Measurements from ENCODE around the gene NRXN3.

Gene NRXN3

DNA sequence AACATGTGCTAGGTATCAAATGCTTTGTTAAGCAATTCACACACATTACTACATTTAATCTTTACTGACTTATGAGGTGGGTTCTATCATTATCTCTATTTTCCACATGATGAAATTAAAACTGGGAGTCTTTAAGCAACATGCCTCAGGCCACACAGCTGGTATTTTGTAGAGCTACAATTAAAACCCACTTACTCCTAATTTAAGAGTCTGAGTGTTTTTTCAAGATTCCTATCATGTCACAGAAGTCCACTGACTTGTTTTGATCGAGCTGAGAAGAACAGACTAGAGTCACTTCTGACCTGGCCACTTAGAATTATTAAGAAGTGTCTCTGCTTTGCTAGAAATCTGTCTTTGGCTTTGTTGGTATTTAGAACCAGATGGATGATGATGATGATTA is 670.7 kb downstream of the NRXN3 start:
- Mint-ChIP-seq H3K4me1 (ENCODE audit: low read depth in 2 of 2) (no peaks in the 10 kb centered on the region), H3K27ac (no peak overlapping the region), H3K9me3 (no peaks in the 10 kb centered on the region), H3K4me3 (no peak overlapping the region), H3K36me3 (ENCODE audit: insufficient read depth) (no peaks in the 10 kb centered on the region), H3K27me3 (no peaks in the 10 kb centered on the region)
- DNase-seq, result no peak
- no peak for ATAC-seq (replicated peaks)

DNA sequence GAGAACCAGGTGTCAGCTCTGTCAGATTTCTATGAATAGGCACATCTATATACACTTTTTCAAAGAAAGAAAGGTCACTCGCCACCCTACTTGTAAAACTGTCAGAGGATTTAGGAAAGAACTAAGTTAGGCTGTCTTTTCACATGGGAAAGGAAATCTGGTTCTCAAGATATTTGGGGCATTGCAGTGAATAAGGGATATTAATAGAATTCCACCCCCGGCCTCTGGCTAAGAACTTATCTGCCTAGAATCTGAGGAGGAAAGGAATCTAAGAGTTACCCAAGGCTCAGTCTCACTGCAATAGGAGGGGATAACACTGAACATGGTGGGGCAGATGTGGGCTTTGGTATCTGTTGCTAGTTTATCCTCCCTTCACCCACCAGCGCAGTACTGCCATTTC is 677.6 kb downstream of the NRXN3 start:
- DNase-seq (no peak), ATAC-seq (replicated peaks) (no peak)
- H3K9me3 Mint-ChIP-seq, result no peaks in the 10 kb centered on the region
- H3K4me1 Mint-ChIP-seq (ENCODE audit: low read depth in 2 of 2), result no peaks in the 10 kb centered on the region
- H3K4me3 Mint-ChIP-seq, result no peak overlapping the region
- no peaks in the 10 kb centered on the region for H3K27me3 Mint-ChIP-seq
- H3K27ac Mint-ChIP-seq, result no peak overlapping the region
- no peaks in the 10 kb centered on the region for H3K36me3 Mint-ChIP-seq (ENCODE audit: insufficient read depth)

DNA sequence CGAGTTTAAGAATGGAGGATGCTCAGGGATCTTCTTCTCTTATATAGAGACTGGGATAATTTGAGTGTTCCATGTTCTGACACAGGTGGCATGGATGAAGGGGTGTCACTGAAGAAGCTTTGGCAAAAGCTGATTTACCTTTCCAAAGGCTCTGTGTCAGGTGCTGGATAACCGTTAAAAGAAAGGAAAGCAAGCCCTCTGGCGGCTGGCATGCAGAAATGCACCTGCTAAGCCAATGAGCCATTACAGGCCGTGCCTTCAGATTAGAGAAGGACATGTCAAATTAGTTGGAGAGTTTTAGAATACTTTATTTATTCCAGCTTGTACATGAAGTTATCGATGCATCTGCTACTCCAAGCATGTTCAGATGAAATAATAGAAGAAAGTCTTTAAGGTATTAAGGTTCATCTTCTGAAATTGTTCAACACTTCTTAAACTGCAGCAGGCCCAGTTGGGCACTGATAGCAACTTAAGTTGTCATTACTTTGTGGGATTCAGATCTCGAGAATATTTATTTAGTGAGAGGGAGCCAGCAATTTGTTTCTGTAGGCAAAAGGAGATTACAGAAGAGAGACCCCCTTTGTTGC is 678.2 kb downstream of the NRXN3 start:
- H3K4me1 Mint-ChIP-seq (ENCODE audit: low read depth in 2 of 2), result no peaks in the 10 kb centered on the region
- DNase-seq, result no peak
- no peaks in the 10 kb centered on the region for H3K9me3 Mint-ChIP-seq
- no peaks in the 10 kb centered on the region for H3K36me3 Mint-ChIP-seq (ENCODE audit: insufficient read depth)
- no peaks in the 10 kb centered on the region for H3K27me3 Mint-ChIP-seq
- no peak overlapping the region for H3K4me3 Mint-ChIP-seq
- no peak for ATAC-seq (replicated peaks)
- no peak overlapping the region for H3K27ac Mint-ChIP-seq

DNA sequence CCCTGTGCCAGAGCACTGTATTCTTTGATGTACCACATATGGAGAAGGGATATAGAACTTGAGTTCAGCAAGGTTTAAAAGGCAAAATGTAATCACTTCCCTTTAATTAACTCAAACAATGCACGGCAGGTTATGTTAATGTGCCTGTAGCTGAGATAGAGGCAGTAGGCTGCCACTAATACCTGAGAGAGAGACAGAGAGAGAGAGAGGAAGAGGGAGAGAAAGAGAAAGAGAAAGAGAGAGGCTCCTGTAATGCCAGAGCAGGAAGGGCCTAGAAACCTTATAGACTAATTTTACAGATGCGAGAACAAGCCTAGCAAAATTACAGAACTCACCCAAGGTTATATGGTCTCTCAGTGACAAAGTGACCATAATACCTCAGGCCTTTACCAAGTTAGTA is 679.8 kb downstream of the NRXN3 start:
- H3K4me3 Mint-ChIP-seq, result no peak overlapping the region
- no peaks in the 10 kb centered on the region for H3K36me3 Mint-ChIP-seq (ENCODE audit: insufficient read depth)
- H3K27ac Mint-ChIP-seq, result no peak overlapping the region
- no peaks in the 10 kb centered on the region for H3K27me3 Mint-ChIP-seq
- ATAC-seq (replicated peaks), result no peak
- no peaks in the 10 kb centered on the region for H3K4me1 Mint-ChIP-seq (ENCODE audit: low read depth in 2 of 2)
- H3K9me3 Mint-ChIP-seq, result no peaks in the 10 kb centered on the region
- no peak for DNase-seq

DNA sequence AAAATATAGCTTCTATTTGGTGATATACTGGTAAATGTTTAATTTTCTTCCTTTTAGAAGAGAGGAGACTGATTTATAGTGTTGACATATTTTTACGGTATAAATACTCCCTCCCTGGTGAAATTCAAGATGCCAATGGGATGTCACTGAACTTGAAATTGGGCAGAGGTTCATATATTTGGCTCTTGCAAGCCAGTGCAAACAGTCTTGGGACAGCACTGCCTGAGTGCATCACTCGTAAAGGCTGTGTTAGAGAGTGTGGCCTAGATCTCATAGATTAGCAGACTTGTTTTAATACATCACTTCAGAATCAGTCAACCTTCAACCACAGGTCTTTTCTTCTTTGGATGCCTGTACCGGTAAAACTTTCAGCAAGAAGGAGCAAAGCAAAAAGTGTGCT is 681.0 kb downstream of the NRXN3 start:
- no peaks in the 10 kb centered on the region for H3K9me3 Mint-ChIP-seq
- H3K4me3 Mint-ChIP-seq, result no peak overlapping the region
- no peaks in the 10 kb centered on the region for H3K4me1 Mint-ChIP-seq (ENCODE audit: low read depth in 2 of 2)
- H3K36me3 Mint-ChIP-seq (ENCODE audit: insufficient read depth), result no peaks in the 10 kb centered on the region
- DNase-seq, result no peak
- no peak overlapping the region for H3K27ac Mint-ChIP-seq
- no peaks in the 10 kb centered on the region for H3K27me3 Mint-ChIP-seq
- ATAC-seq (replicated peaks), result no peak

DNA sequence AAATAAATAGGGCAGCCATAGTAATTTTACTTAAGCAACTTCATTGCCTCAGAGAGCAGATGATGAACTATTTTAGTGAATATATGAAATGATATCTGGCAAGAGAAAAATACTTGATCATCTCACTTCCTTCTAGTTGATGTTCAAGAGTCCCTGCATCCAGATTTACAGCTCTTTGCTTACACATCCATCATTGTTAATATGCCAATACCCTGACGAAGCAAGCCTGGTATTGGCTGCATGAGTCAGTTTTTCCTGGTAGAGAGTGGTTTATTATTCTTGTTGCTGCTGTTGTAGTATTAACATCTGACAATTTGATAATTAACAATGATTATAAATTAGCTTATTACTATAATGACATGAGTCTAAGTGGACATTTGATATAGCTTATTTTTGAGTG is 681.9 kb downstream of the NRXN3 start:
- Mint-ChIP-seq H3K27me3 (no peaks in the 10 kb centered on the region), H3K9me3 (peaks cover 0 to under 1% of the 10 kb centered on the region in 2 donors), H3K4me3 (no peak overlapping the region), H3K27ac (no peak overlapping the region), H3K4me1 (ENCODE audit: low read depth in 2 of 2) (no peaks in the 10 kb centered on the region), H3K36me3 (ENCODE audit: insufficient read depth) (no peaks in the 10 kb centered on the region)
- ATAC-seq (replicated peaks) (no peak), DNase-seq (no peak)

DNA sequence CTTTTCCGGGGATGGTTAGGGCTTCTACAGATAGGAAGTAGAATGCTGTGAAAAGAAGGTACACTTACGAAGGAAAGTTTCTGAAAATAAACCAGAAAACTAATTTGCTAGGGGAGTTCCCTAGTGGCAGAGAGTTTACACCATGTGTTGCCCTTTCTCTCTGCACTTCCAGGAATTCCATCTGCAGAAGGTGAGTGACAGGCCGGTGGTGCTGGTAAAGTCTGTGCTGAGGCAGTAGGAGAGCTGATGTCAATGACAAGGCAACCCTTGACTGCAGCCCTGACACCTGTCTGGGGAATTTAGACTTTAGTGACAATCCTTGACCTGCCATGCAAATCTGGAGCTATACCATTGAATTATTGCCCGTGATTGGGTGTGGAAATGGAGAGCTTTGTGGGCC is 687.8 kb downstream of the NRXN3 start:
- Mint-ChIP-seq H3K36me3 (ENCODE audit: insufficient read depth) (no peaks in the 10 kb centered on the region), H3K9me3 (peaks cover 7% of the 10 kb centered on the region in 2 donors), H3K4me3 (no peak overlapping the region), H3K4me1 (ENCODE audit: low read depth in 2 of 2) (no peaks in the 10 kb centered on the region), H3K27me3 (no peaks in the 10 kb centered on the region), H3K27ac (no peak overlapping the region)
- ATAC-seq (replicated peaks), result no peak
- DNase-seq, result no peak

DNA sequence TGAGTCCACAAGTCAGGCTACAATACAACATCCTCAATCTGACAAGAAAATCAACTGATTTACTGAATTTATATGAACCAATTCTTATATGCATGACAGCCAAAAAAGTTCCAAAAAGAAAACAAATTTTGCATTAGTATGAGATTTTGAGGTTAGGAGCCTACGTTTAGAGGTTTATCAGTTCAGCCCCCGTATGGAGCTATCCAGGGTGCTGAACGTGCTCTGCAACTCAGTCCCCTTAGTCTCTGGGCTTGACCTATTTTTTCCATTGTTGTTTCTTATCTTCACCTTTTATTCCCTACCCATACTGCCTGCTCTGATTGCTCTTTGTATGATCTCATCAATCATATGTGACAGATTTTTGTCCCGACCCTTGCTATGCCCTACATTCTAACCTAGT is 693.0 kb downstream of the NRXN3 start:
- Mint-ChIP-seq H3K4me3 (no peak overlapping the region), H3K36me3 (ENCODE audit: insufficient read depth) (no peaks in the 10 kb centered on the region), H3K27ac (no peak overlapping the region), H3K9me3 (peaks cover 0 to 7% of the 10 kb centered on the region in 2 donors), H3K27me3 (no peaks in the 10 kb centered on the region), H3K4me1 (ENCODE audit: low read depth in 2 of 2) (no peaks in the 10 kb centered on the region)
- no peak for DNase-seq
- no peak for ATAC-seq (replicated peaks)

DNA sequence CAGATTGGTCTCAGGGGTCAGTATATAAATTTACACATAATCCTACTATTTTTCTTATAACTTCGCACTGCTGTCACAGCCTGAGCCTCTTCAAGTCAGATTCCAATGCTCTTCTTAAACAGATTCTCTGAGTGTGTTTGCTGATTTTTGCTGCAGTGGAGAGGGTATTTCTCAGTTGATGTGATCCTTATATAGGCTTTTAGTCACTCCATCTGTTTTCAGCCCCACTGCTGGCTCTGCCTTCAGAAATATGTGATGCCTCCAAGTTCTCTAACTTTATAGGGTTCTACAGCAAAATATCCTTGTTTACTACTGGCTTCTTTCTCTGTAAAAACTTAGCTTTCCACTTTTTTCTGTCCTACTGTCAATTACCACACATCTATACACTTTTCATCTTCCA is 702.7 kb downstream of the NRXN3 start:
- Mint-ChIP-seq H3K9me3 (peaks cover 0 to 3% of the 10 kb centered on the region in 2 donors), H3K4me3 (no peak overlapping the region), H3K4me1 (ENCODE audit: low read depth in 2 of 2) (no peaks in the 10 kb centered on the region), H3K36me3 (ENCODE audit: insufficient read depth) (no peaks in the 10 kb centered on the region), H3K27ac (no peak overlapping the region), H3K27me3 (no peaks in the 10 kb centered on the region)
- no peak for DNase-seq
- no peak for ATAC-seq (replicated peaks)

DNA sequence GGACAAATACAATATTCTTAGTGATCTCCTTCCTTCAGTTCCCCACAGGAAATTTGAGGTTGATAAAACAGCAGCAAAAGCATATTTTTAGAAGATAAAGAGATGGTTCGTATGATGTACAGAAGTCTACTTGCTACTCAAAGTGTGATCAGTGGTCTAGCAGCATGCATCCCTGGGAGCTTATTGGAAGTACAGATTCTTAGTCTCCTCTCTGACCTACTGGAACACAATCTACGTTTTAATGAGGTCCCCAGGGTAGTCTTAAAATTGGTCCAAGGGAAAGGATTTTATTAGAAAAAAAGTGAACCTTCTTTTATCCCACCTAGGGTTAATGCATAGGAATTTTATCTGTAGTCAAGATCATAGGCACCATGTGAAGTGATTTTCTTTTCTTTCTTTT is 703.4 kb downstream of the NRXN3 start:
- ATAC-seq (replicated peaks), result no peak
- Mint-ChIP-seq H3K4me3 (no peak overlapping the region), H3K27ac (no peak overlapping the region), H3K9me3 (peaks cover 0 to 3% of the 10 kb centered on the region in 2 donors), H3K4me1 (ENCODE audit: low read depth in 2 of 2) (no peaks in the 10 kb centered on the region), H3K36me3 (ENCODE audit: insufficient read depth) (no peaks in the 10 kb centered on the region), H3K27me3 (no peaks in the 10 kb centered on the region)
- no peak for DNase-seq

DNA sequence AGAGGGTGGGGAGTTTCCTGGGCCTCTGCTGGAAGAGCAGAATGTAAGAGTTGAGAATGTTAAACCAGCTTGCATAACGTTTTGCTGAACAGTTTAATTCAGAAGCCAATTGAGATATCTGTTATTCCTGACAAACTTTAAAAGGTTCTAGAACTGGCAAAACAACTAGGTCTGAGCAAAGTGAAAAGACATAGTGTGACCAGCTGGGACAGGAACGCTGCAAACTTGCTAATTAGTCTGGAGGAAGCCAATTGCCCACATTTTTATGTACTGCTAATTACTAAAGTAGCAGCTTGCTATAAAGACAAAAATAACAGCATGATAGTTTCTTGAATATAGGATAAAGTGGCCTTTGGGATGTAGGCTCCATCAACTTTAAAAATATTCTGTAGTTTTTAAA is 704.9 kb downstream of the NRXN3 start:
- Mint-ChIP-seq H3K4me3 (no peak overlapping the region), H3K36me3 (ENCODE audit: insufficient read depth) (no peaks in the 10 kb centered on the region), H3K9me3 (no peaks in the 10 kb centered on the region), H3K27ac (no peak overlapping the region), H3K27me3 (no peaks in the 10 kb centered on the region), H3K4me1 (ENCODE audit: low read depth in 2 of 2) (no peaks in the 10 kb centered on the region)
- no peak for ATAC-seq (replicated peaks)
- no peak for DNase-seq

DNA sequence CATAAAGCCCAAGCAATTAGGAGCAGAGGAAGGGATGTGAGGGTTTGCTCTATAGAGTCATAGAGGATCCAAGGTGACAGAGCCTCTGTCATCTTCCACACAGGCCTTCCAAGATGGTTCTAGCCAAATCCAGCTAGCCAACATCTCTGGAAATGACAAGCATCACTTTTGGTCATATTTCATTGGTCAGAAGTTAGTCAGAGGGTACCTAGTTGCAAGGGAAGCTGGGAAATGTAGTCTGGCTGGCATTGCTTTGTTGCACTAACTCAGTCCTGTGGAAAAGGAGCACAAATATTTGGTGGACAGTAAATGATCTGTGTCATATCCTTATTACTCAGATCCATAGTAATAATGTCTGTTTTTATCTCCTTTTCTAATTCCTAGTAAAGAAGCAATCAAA is 715.7 kb downstream of the NRXN3 start:
- Mint-ChIP-seq H3K4me1 (ENCODE audit: low read depth in 2 of 2) (no peaks in the 10 kb centered on the region), H3K27me3 (no peaks in the 10 kb centered on the region), H3K27ac (no peak overlapping the region), H3K4me3 (no peak overlapping the region), H3K36me3 (ENCODE audit: insufficient read depth) (no peaks in the 10 kb centered on the region), H3K9me3 (peaks cover 0 to 4% of the 10 kb centered on the region in 2 donors)
- DNase-seq (no peak), ATAC-seq (replicated peaks) (no peak)

DNA sequence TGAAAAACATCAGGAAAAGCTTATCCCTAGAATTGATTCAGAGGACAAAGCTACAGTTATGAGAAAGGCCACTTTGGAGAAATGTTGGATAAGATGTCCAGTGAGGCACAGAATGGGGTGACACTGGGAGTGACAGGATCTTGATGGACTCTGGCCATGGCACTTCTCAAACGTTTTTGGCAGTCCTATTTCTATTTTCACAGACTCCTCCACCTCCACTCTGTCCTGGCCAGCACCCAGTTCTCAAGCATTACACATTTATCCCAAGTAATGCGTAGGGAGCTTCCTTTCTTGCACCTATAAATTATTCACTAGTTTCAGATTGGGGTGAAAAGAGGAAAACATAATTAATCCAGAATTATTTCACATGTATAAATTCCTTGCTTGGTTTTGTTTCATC is 727.3 kb downstream of the NRXN3 start:
- H3K36me3 Mint-ChIP-seq (ENCODE audit: insufficient read depth), result no peaks in the 10 kb centered on the region
- ATAC-seq (replicated peaks) (no peak), DNase-seq (no peak)
- H3K9me3 Mint-ChIP-seq, result peaks cover 3 to 8% of the 10 kb centered on the region in 2 donors
- H3K27me3 Mint-ChIP-seq, result no peaks in the 10 kb centered on the region
- H3K4me1 Mint-ChIP-seq (ENCODE audit: low read depth in 2 of 2), result no peaks in the 10 kb centered on the region
- H3K27ac Mint-ChIP-seq, result no peak overlapping the region
- no peak overlapping the region for H3K4me3 Mint-ChIP-seq

DNA sequence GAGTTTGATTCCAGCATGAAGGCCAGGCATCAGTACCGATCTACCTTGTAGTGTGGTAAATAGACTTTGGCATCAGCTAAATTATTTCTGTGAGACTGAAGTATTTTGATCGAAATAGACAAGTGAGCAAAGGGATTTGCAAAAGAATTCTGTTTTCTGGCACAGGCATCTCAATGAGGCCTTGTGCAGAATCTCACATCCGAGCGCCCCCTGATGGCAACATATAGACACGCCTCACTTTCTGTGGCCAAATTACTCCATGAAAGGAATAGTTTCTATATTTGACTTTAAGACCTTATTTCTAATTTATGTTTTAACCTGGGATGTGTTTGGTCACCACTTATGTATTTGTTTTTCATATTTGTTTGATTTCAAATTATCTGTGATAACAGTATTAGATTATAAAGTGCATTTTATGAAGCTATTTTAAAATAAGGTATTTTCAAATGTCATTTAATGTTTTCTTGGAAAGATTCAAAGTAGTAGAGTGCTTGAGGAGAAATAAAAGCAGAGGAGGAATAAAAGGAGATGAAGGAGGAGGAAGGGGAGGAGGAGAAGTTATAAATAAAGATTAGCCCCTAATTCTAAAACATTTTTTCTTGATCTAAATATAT is 731.9 kb downstream of the NRXN3 start:
- no peak overlapping the region for H3K27ac Mint-ChIP-seq
- H3K9me3 Mint-ChIP-seq, result peaks cover 3 to 8% of the 10 kb centered on the region in 2 donors
- H3K4me3 Mint-ChIP-seq, result no peak overlapping the region
- ATAC-seq (replicated peaks) (no peak), DNase-seq (no peak)
- no peaks in the 10 kb centered on the region for H3K4me1 Mint-ChIP-seq (ENCODE audit: low read depth in 2 of 2)
- no peaks in the 10 kb centered on the region for H3K36me3 Mint-ChIP-seq (ENCODE audit: insufficient read depth)
- no peaks in the 10 kb centered on the region for H3K27me3 Mint-ChIP-seq

DNA sequence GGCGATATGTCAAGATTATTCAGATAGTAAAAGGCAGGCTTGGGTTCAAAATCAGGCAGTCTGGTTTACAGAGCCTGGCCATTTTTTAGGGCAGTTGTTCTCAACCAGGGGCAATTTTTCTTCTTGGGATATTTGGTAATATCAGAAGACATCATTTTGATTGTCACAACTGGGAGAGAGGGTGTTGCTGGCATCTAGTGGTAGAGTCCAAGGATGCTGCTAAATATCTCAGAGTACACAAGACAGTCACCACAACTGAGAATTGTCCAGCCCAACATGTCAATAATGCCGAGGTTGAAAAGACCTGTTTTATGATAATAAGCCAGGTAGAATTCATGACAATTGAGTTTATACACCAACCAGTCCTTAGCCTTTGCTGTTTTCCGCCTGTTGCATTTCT is 733.9 kb downstream of the NRXN3 start:
- ATAC-seq (replicated peaks), result no peak
- no peaks in the 10 kb centered on the region for H3K27me3 Mint-ChIP-seq
- DNase-seq, result no peak
- no peaks in the 10 kb centered on the region for H3K4me1 Mint-ChIP-seq (ENCODE audit: low read depth in 2 of 2)
- H3K36me3 Mint-ChIP-seq (ENCODE audit: insufficient read depth), result no peaks in the 10 kb centered on the region
- peaks cover 4 to 8% of the 10 kb centered on the region in 2 donors for H3K9me3 Mint-ChIP-seq
- no peak overlapping the region for H3K27ac Mint-ChIP-seq
- H3K4me3 Mint-ChIP-seq, result no peak overlapping the region

All from effector memory CD8-positive, alpha-beta T cell (primary cell).